Neutrophil (primary cell): ENCODE measurements around the gene ADAMTS2.

Experiments used
- H3K27ac ChIP-seq: fragments of 200-600 bp; sonication (generic); 2 replicates; pipeline ENCODE4 v1.5.1; 2016; ENCODE audit warnings: mild to moderate bottlenecking, moderate library complexity
- H3K27me3 ChIP-seq: fragments of 200-600 bp; sonication (generic); 2 replicates; pipeline ENCODE4 v1.6.0; 2016; ENCODE audit warnings: mild to moderate bottlenecking
- H3K36me3 ChIP-seq: fragments of 200-600 bp; sonication (generic); 2 replicates; pipeline ENCODE4 v1.5.1; 2017
- H3K4me1 ChIP-seq, 2 experiments: fragments of 200-600 bp in 1 of 2; sonication (generic) in 1 of 2; 1 replicate in 1 of 2; 2 replicates in 1 of 2; pipeline versions ENCODE4 v1.5.1 to v1.6.1; 2013 to 2016; ENCODE audit warnings: low read depth in 1 of 2, low read length in 1 of 2, mild to moderate bottlenecking in 1 of 2, moderate library complexity in 1 of 2; ENCODE audit not compliant: control insufficient read depth in 1 of 2, insufficient read depth in 1 of 2
- H3K4me3 ChIP-seq, 2 experiments: fragments of 200-600 bp in 1 of 2; sonication (generic) in 1 of 2; 1 replicate in 1 of 2; 2 replicates in 1 of 2; pipeline ENCODE4 v1.5.1; 2013 to 2016; ENCODE audit warnings: low read depth in 1 of 2, low read length in 1 of 2, mild to moderate bottlenecking in 1 of 2, moderate library complexity in 1 of 2
- H3K9me3 ChIP-seq: fragments of 200-600 bp; sonication (generic); 2 replicates; pipeline ENCODE4 v1.5.1; 2016
- CTCF ChIP-seq: fragments of 200-600 bp; sonication (generic); IDR thresholded peaks from 2 replicates; pipeline ENCODE4 v1.5.1; 2016; ENCODE audit warnings: antibody characterized with exemption

The ADAMTS2 gene

GRCh38 chr5:179132586-179133355, 212.5 kb downstream of the ADAMTS2 start:
- Histone ChIP-seq H3K4me1 (no peaks in the 10 kb centered on the region), H3K27me3 (no peaks in the 10 kb centered on the region), H3K36me3 (no peaks in the 10 kb centered on the region), H3K4me3 (no peak overlapping the region), H3K27ac (no peak overlapping the region), H3K9me3 (no peaks in the 10 kb centered on the region)
- no peak for TF ChIP-seq CTCF

- no peak overlapping the region for H3K4me3 ChIP-seq
- H3K27me3 ChIP-seq, result no peaks in the 10 kb centered on the region
- no peak for TF ChIP-seq CTCF
- H3K9me3 ChIP-seq, result no peaks in the 10 kb centered on the region
- H3K27ac ChIP-seq, result no peak overlapping the region
- no peaks in the 10 kb centered on the region for H3K36me3 ChIP-seq
- no peaks in the 10 kb centered on the region for H3K4me1 ChIP-seq
Measured at GRCh38 chr5:179131886-179132585, 213.2 kb downstream of the ADAMTS2 start.

GRCh38 chr5:179131321-179131835, 213.9 kb downstream of the ADAMTS2 start:
- H3K36me3 ChIP-seq, result no peaks in the 10 kb centered on the region
- H3K4me1 ChIP-seq, result no peaks in the 10 kb centered on the region
- no peak overlapping the region for H3K27ac ChIP-seq
- TF ChIP-seq CTCF, result no peak
- no peaks in the 10 kb centered on the region for H3K9me3 ChIP-seq
- no peaks in the 10 kb centered on the region for H3K27me3 ChIP-seq
- no peak overlapping the region for H3K4me3 ChIP-seq

- Histone ChIP-seq H3K27me3 (no peaks in the 10 kb centered on the region), H3K4me3 (no peak overlapping the region), H3K4me1 (no peaks in the 10 kb centered on the region), H3K36me3 (no peaks in the 10 kb centered on the region), H3K27ac (no peak overlapping the region), H3K9me3 (peaks cover 6% of the 10 kb centered on the region)
- TF ChIP-seq CTCF, result no peak
Measured at GRCh38 chr5:179130101-179130681, 215.1 kb downstream of the ADAMTS2 start.

- Histone ChIP-seq H3K27ac (no peak overlapping the region), H3K27me3 (no peaks in the 10 kb centered on the region), H3K4me1 (no peaks in the 10 kb centered on the region), H3K36me3 (no peaks in the 10 kb centered on the region), H3K4me3 (no peak overlapping the region), H3K9me3 (peaks cover 10% of the 10 kb centered on the region)
- TF ChIP-seq CTCF, result no peak
Measured at GRCh38 chr5:179129607-179130071, 215.6 kb downstream of the ADAMTS2 start.
